Heart left ventricle (tissue), 16 donors: ENCODE measurements around the gene SMYD1. TPM values are rescaled to one million over a fixed set of nuclear protein-coding genes. Genes with fewer than 3 reads are reported as not detected.

Experiments
- ATAC-seq, 4 donors: fragments of 200-7000 bp; cut with Tn5 transposase; one replicate each; pipeline ENCODE4 v1.9.1; 2020 to 2022; ENCODE audit warnings: moderate library complexity in 4 of 4, mild to moderate bottlenecking in 3 of 4, moderate number of reproducible peaks in 1 of 4
- DNase-seq, 5 donors: peaks; one replicate each; pipeline ENCODE4 v3.0.0-alpha.2; 2020
- H3K27ac ChIP-seq, 12 donors: fragments of 200-600 bp; sonication (generic) in 4 of 12; one replicate each; pipeline versions ENCODE4 v1.5.0 to v1.8.0; 2016 to 2022; ENCODE audit warnings: mild to moderate bottlenecking in 2 of 12
- H3K27me3 ChIP-seq, 9 donors: fragments of 200-600 bp; sonication (generic) in 2 of 9; one replicate each; pipeline versions ENCODE4 v1.5.1 to v1.8.0; 2016 to 2022; ENCODE audit warnings: mild to moderate bottlenecking in 3 of 9
- H3K36me3 ChIP-seq, 9 donors: fragments of 200-600 bp; sonication (generic) in 2 of 9; one replicate each; pipeline versions ENCODE4 v1.5.0 to v1.8.0; 2018 to 2022; ENCODE audit warnings: mild to moderate bottlenecking in 2 of 9
- H3K4me1 ChIP-seq, 12 donors: fragments of 200-600 bp; sonication (generic) in 4 of 12; one replicate each; pipeline versions ENCODE4 v1.5.0 to v1.8.0; 2016 to 2022; ENCODE audit warnings: mild to moderate bottlenecking in 3 of 12
- H3K4me3 ChIP-seq, 12 donors: fragments of 200-600 bp; sonication (generic) in 4 of 12; one replicate each; pipeline versions ENCODE4 v1.5.0 to v1.8.0; 2017 to 2022; ENCODE audit warnings: mild to moderate bottlenecking in 9 of 12, moderate library complexity in 4 of 12
- H3K9me3 ChIP-seq, 12 donors: fragments of 200-600 bp; sonication (generic) in 4 of 12; one replicate each; pipeline versions ENCODE4 v1.5.0 to v1.8.0; 2016 to 2022; ENCODE audit warnings: mild to moderate bottlenecking in 1 of 12
- POLR2A ChIP-seq, 2 donors: fragments of 450-650 bp; IDR thresholded peaks; one replicate each; pipeline ENCODE4 v1.6.1; 2017; ENCODE audit warnings: antibody characterized with exemption in 2 of 2, mild to moderate bottlenecking in 2 of 2, moderate library complexity in 2 of 2
- WGBS, 4 donors: extraction: QIAGEN DNeasy Blood & Tissue Kit in 2 of 4; methylation state at CpG; one replicate each; pipeline versions ENCODE4 v1.1.5 to v1.1.7; 2013 to 2018; 5-methylcytosine and 5-hydroxymethylcytosine counted together
- intact Hi-C, 10 donors: fragments of 100-400 bp; cut with DNase I; formaldehyde crosslinking; loops; one replicate each; pipeline versions ENCODE4 v1.11.1 to v1.14.2; 2022
- polyA plus RNA-seq, 2 donors: library from polyadenylated mRNA; stranded (reverse); fragments of 200-250 nt; gene quantifications; one replicate each; pipeline ENCODE4 v1.2.3, GENCODE V29; 2013
- total RNA-seq, 9 donors: library from RNA; depleted of rRNA in 2 of 9; stranded (reverse); fragments of >200 nt in 2 of 9; fragmentation: NEBNext Ultra II Directional in 3 of 9; extraction: Animal tissue kit (Norgen Biotek cat#: 25700) in 3 of 9; gene quantifications; one replicate each; pipeline versions ENCODE4 v1.1.0 to v1.2.4, GENCODE V29; 2016 to 2023
- TF ChIP-seq, protein P1 (sequence below), 12 donors: fragments of 200-600 bp; sonication (generic) in 4 of 12; IDR thresholded peaks; one replicate each; pipeline versions ENCODE4 v1.5.0 to v1.8.0; 2018 to 2022; ENCODE audit warnings: antibody characterized with exemption in 12 of 12, mild to moderate bottlenecking in 5 of 12
- donor health status: ischemic (EF 13 %, LVEDD 7.1; RV severe dilation, severe dysfunction).
- donor health status: healthy with polysubstance abuse.
- donor health status: DM: no; HTN: yes; CAD: no.
- donor health status: DM: no; HTN: no; CAD: no.
- donor health status: ischemic (EF 25% LVEDD 6.9; RV normal size, moderate dysfunction).
- donor health status: ischemic (EF 25% LVEDD 5.7; RV mildly dilated, moderate dysfunction).
- donor health status: healthy.
- donor health status: DM: yes; HTN: yes; CAD: no.
- donor health status: ischemic (EF 35%, LVEDD 5.7; RV mildly dilated, moderate dysfunction).
- donor health status: nonischemic (EF 11% LVEDD 7.7; RV severe dilation, severe dysfunction).
- donor health status: DM: yes; HTN: yes; CAD: no.
- donor health status: PGD.
- donor health status: ischemic (EF 29% LVEDD 5.4; RV normal size, mild dysfunction).
- donor health status: nonischemic (EF 23%, LVEDD 6.1; RV moderate dilation, normal function).

The SMYD1 gene
- total and polyA plus RNA-seq, 11 donors, result 132 to 658 (median 346) TPM

DNA sequence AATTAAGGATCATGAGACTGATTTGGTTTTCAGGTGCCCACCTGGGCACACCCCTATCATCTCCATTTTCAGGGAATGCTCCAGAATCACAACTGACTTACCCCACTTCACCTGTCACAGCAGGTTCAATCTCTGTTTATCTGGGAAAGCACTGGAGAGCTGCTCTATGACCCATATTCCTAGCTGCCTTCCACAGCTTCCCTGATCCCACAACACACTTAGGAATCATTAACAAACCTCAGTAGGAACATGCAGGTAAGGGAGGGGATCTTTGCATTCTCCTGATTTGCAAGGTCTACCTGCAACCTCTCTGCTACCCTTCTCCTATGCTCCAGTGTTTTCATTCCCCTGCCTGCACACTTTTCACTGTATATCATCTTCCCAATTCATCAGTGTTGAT, 79.0 kb downstream of the SMYD1 start:
- no peak for ATAC-seq
- no peak for DNase-seq
- Histone ChIP-seq H3K9me3 (peaks cover 0 to 38% (median 9%) of the 10 kb centered on the region in 12 donors), H3K27ac (no peak overlapping the region), H3K4me3 (no peak overlapping the region), H3K4me1 (no peaks in the 10 kb centered on the region), H3K36me3 (no peaks in the 10 kb centered on the region), H3K27me3 (no peaks in the 10 kb centered on the region)
- intact Hi-C loops, result no loop called here
- no peak for TF ChIP-seq POLR2A (IDR thresholded peaks at IDR 0.05)
- TF ChIP-seq, protein P1, sequence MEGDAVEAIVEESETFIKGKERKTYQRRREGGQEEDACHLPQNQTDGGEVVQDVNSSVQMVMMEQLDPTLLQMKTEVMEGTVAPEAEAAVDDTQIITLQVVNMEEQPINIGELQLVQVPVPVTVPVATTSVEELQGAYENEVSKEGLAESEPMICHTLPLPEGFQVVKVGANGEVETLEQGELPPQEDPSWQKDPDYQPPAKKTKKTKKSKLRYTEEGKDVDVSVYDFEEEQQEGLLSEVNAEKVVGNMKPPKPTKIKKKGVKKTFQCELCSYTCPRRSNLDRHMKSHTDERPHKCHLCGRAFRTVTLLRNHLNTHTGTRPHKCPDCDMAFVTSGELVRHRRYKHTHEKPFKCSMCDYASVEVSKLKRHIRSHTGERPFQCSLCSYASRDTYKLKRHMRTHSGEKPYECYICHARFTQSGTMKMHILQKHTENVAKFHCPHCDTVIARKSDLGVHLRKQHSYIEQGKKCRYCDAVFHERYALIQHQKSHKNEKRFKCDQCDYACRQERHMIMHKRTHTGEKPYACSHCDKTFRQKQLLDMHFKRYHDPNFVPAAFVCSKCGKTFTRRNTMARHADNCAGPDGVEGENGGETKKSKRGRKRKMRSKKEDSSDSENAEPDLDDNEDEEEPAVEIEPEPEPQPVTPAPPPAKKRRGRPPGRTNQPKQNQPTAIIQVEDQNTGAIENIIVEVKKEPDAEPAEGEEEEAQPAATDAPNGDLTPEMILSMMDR (IDR thresholded peaks at IDR 0.05), result no peak

DNA sequence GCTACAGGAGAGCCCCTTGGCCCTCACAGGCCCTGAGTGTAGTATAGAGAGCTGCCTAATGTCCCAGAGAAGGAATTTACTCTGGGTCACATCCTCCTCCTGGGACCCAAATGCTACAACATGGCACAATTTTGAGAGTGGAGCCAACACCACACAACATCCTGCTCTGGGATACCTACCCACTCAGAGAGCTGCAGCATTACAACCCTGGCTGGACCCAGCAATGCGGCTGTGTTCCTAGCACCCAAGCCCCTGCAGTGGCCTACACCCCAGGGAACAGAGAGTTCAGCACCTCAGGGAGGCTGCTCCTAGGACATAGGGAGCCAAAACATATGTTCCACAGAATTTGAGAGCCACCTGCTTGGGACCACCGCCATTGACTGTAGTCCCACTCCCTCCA, 79.5 kb downstream of the SMYD1 start:
- peaks cover 0 to 37% (median 9%) of the 10 kb centered on the region in 12 donors for H3K9me3 ChIP-seq
- no peak overlapping the region for H3K4me3 ChIP-seq
- no peaks in the 10 kb centered on the region for H3K4me1 ChIP-seq
- no peak for TF ChIP-seq POLR2A (IDR thresholded peaks at IDR 0.05)
- TF ChIP-seq, protein P1 (IDR thresholded peaks at IDR 0.05), result no peak
- no peak for ATAC-seq
- H3K36me3 ChIP-seq, result no peaks in the 10 kb centered on the region
- intact Hi-C loops, result no loop called here
- WGBS, 4 donors, result 68 to 100% (median 88%) methylated on average over 1 to 2 of the region's 2 CpGs
- DNase-seq, result no peak
- H3K27me3 ChIP-seq, result no peaks in the 10 kb centered on the region
- no peak overlapping the region for H3K27ac ChIP-seq

DNA sequence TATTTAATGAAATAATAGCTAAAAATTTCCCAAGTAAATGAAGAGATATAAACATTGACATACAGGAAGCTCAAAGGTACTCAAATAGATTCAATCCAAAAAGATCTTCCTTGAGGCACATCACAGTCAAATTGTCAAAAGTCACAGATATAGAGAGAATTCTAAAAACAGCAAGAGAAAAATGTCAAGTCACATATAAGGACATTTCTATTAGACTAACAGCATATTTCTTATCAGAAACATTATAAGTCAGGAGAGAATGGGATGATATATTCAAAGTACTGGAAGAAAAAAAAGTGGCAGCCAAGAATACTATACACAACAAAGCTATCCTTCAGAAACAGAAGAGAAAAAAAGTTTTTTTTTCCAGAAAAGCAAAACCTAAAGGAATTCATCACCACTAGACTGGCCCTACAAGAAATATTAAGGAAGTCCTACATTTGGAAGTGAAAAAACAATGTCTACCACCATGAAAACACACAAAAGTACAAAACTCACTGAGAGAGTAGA, 81.4 kb downstream of the SMYD1 start:
- Histone ChIP-seq H3K27me3 (no peaks in the 10 kb centered on the region), H3K36me3 (no peaks in the 10 kb centered on the region), H3K4me1 (no peaks in the 10 kb centered on the region), H3K9me3 (peaks cover 0 to 43% (median 9%) of the 10 kb centered on the region in 12 donors), H3K4me3 (no peak overlapping the region), H3K27ac (no peak overlapping the region)
- TF ChIP-seq, protein P1 (IDR thresholded peaks at IDR 0.05), result no peak
- no peak for TF ChIP-seq POLR2A (IDR thresholded peaks at IDR 0.05)
- DNase-seq, result no peak
- ATAC-seq, result no peak
- intact Hi-C loops, result no loop called here

DNA sequence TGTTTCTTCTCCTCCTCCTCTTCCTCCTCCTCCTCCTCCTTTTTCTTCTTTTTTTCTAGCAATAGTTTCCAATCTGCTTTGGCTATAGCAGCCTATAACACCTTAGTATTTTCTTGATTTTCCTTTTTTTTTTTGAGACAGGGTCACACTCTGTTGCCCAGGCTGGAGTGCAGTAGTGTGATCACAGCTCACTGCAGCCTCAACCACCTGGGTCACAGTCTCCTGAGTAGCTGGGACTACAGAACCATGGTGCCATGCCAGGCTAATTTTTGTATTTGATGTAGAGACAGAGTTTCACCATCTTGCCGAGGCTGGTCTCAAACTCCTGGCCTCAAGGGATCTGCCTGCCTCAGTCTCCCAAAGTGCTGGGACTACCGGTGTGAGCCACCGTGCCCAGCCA, 91.9 kb downstream of the SMYD1 start:
- WGBS, 4 donors, result 77 to 84% (median 78%) methylated on average over 3 of the region's 3 CpGs
- Histone ChIP-seq H3K9me3 (no peaks in the 10 kb centered on the region), H3K4me3 (no peak overlapping the region), H3K4me1 (peaks cover 0 to 3% (median 0%) of the 10 kb centered on the region in 12 donors), H3K27me3 (no peaks in the 10 kb centered on the region), H3K27ac (no peak overlapping the region), H3K36me3 (no peaks in the 10 kb centered on the region)
- ATAC-seq (no peak), DNase-seq (no peak)
- intact Hi-C loops, result loop anchor here in 2 of 10 donors (1.0 to 2.0 kb wide), 2 partner anchors 99 kb away; no protein-coding TSS in a partner anchor
- no peak for TF ChIP-seq POLR2A (IDR thresholded peaks at IDR 0.05)
- TF ChIP-seq, protein P1 (IDR thresholded peaks at IDR 0.05), result no peak
